ENCODE data around the gene PRAMEF27.
"Not testable (repeated sequence)": the region's sequence is repeated elsewhere in the genome, so short reads cannot be mapped to it uniquely, and the experiment has no call there.

The PRAMEF27 gene

DNA sequence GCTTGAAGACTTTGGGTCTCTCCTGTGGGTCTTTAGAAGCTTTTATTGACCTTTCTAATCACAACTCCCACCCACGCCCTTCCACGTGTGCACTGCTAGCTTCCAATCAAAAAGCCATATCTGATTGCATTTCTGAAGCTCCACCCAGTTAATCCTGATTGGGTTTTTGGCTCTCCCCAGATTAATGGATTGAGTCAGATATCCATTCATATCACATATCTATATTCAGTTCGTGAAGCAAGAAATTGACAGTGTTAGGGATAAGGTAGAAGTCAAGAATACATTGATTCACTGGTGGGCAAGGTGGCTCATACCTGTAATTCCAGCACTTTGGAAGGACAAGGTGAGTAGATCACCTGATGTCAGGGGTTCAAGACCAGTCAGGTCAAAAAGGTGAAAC is at the start of gene PRAMEF27:
TSS of gene PRAMEF27 (minus strand) at position 101 of the 400 bp plus-strand sequence. CDS start 2,916 bp downstream, outside the sequence.
- not testable (repeated sequence) for H3K27ac ChIP-seq, H3K4me3 ChIP-seq

DNA sequence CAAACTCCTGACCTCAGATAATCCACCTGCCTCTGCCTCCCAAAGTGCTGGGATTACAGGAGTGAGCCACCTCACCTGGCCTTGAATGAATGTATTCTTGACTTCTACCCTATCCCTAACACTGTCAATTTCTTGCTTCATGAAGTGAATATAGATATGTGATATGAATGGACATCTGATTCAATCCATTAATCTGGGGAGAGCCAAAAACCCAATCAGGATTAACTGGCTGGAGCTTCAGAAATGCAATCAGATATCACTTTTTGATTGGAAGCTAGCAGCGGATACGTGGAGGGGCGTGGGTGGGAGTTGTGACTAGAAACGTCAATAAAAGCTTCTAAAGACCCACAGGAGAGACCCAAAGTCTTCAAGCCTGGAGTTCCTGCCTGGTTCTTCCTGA is 14.1 kb upstream of the PRAMEF27 start, which contains the start of gene PRAMEF25:
TSS of gene PRAMEF25 (plus strand) at position 301 of the 400 bp plus-strand sequence. CDS start 2,920 bp downstream, outside the sequence.
- not testable (repeated sequence) for H3K27ac ChIP-seq, H3K4me3 ChIP-seq

DNA sequence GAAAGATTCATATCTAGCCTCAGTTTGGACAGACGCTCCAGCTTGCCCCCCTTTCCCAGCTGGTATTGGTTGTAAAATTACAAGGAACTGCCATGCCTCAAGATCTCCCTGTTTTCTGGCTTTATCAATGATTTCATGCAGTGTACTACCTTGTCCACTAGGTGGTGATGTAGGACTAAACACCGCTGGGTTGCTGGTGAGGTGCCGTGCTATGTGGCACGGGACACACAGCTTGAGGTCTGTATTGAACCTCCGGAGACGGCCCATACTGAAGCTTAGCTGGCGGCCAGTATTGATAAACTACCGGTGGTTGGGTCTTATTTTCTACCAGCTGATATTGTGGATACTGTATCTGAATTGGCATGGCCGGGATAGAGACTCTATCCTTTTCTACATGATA is 36.5 kb downstream of the PRAMEF27 start:
- H3K4me3 ChIP-seq, H3K27ac ChIP-seq: not testable (repeated sequence)

DNA sequence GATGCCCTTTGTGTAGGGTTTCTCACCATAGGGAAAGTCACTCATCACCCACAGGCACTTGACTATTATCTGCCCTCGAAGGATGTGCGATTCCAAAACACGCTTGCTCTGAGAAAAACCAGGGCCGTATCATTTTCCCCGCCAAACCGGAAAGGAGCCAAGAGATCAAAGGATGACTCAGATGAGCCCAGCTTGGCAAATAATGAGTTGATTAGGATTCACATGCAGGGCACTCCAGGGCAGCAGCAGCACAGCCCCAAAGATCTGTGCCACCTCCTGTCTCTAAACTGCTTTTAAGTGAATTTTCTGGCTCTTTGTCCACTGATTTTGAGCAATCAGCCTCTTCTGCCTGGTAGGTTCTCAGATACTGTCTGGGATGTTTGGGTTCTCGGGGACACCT is 44.4 kb downstream of the PRAMEF27 start:
- not testable (repeated sequence) for H3K4me3 ChIP-seq, H3K27ac ChIP-seq

DNA sequence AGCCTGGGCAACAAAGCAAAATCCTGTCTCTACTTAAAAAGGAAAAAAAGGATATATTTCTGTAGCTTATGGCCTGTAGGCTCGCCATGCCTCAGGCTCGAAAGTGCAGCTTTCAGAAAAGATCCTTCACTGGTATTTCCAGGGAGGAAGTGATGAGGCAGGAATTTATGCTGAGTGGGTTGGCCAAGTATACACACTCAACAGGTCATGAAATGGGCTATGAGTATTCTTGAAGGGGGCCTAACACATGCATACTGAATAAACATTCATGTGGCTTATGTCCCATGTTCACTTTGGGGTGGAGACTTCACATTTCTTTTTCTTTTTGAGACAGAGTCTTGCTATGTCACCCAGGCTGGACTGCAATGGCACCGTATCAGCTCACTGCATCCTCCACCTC is 47.0 kb downstream of the PRAMEF27 start:
- H3K27ac ChIP-seq, H3K4me3 ChIP-seq: not testable (repeated sequence)

DNA sequence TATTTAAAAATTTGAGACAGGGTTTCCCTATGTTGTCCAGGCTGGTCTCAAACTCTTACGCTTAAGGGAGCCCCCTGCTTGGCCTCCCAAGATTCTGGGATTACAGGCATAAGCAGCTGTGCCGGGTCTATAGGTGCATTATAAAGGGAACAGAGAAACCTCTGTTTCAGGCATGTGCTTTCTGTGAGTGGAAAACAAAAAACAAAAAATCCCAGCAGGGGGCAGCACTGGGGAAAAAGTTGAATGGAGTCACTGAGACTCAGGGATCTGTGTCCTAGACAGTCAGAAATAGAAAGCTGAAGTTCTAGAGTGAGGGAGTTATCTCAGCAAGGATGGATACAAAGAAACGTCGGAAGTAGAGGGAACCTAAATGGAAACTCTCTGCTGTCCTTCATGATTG is 50.6 kb downstream of the PRAMEF27 start:
- not testable (repeated sequence) for H3K4me3 ChIP-seq, H3K27ac ChIP-seq
